GM13976 (cell line): ENCODE measurements around the gene KLF14.

Source experiments
- DNase-seq: peaks from one replicate; pipeline ENCODE4 v3.0.0; 2012; ENCODE audit warnings: low spot score
- in situ Hi-C: fragments of 300-500 bp; cut with MboI; formaldehyde crosslinking; loops from one replicate; pipeline ENCODE4 v1.12.0; 2022; ENCODE audit warnings: low sequenced_read_pairs, mixed read lengths, inconsistent platforms; ENCODE audit not compliant: unreplicated experiment
- TF ChIP-seq, protein P1 (sequence below): IDR thresholded peaks from 2 replicates; pipeline ENCODE4 v1.5.1; 2012; ENCODE audit warnings: borderline replicate concordance, mild to moderate bottlenecking; ENCODE audit not compliant: insufficient read depth; ENCODE audit errors: extremely low read depth, missing control alignments, control extremely low read depth

KLF14 gene

DNA sequence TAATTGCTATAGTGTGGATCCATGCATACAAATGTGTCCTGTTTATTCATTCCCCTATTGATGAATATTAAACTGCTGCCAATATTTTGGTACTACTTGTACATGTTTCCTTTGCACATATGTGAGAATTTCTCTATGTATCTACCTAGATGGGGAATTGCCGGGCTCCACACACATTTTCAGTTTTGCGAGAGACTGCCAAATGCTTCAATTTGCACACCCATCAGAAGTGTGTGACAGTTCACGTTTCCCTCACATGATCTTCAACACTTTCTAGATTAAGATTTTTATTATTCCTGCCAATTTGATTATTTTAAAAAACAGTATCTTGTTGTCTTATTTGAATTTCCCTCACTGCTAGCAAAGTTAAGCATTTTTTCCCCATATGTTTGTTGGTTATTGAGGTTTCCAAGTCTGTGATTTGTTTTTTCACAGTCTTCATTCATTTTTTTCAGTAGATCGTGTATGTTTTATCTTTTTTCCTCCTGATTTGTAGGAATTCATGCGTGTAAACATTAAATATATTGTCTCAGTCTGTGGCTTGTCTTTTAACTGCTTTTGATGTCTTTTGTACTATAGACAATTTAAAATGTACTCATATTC lies 2.4 kb upstream of the KLF14 start:
- TF ChIP-seq, protein P1, sequence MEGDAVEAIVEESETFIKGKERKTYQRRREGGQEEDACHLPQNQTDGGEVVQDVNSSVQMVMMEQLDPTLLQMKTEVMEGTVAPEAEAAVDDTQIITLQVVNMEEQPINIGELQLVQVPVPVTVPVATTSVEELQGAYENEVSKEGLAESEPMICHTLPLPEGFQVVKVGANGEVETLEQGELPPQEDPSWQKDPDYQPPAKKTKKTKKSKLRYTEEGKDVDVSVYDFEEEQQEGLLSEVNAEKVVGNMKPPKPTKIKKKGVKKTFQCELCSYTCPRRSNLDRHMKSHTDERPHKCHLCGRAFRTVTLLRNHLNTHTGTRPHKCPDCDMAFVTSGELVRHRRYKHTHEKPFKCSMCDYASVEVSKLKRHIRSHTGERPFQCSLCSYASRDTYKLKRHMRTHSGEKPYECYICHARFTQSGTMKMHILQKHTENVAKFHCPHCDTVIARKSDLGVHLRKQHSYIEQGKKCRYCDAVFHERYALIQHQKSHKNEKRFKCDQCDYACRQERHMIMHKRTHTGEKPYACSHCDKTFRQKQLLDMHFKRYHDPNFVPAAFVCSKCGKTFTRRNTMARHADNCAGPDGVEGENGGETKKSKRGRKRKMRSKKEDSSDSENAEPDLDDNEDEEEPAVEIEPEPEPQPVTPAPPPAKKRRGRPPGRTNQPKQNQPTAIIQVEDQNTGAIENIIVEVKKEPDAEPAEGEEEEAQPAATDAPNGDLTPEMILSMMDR: no peak
- in situ Hi-C loops: no loop called here
- no peak for DNase-seq

DNA sequence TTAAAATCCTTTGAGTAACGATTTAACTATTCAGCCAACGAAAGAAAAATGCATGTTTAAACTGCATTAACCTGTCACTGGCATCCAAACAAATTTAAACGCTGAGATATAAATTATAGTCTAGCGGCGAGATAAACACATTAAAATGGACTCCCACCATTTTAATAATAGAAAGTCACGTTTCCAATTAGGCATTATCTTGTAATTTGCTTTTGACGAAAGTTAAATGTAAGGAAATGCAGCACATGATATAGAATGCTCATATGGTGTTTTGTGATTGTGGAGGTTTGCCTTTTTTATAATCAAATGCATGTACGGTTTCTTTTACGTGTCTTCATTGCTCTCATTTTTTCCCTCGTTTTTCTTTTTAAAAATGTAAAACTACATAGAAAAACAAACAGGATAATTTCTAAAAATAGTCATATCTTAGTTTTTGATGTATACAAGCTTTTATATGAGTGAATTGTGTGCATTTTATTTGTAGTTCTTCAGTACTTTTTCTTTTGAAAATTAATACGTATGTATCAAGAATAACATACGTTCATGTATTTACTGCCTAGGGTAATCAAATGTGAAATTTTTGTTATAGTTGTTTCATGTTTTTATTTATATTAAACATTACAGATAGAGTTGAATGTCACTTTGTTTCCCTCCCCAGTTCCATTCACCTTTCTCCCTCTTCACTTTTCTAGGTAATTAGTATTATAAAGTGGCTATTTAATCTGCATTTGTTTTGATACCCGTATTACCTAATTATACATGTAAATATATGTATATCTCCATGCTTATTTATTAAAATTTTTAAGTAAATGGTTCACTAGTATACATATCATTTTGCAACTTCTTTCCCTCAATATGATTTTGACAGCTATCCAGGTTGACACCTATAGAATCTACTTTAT lies 1.1 kb upstream of the KLF14 start:
- in situ Hi-C loops: no loop called here
- no peak for DNase-seq
- TF ChIP-seq, protein P1: no peak

DNA sequence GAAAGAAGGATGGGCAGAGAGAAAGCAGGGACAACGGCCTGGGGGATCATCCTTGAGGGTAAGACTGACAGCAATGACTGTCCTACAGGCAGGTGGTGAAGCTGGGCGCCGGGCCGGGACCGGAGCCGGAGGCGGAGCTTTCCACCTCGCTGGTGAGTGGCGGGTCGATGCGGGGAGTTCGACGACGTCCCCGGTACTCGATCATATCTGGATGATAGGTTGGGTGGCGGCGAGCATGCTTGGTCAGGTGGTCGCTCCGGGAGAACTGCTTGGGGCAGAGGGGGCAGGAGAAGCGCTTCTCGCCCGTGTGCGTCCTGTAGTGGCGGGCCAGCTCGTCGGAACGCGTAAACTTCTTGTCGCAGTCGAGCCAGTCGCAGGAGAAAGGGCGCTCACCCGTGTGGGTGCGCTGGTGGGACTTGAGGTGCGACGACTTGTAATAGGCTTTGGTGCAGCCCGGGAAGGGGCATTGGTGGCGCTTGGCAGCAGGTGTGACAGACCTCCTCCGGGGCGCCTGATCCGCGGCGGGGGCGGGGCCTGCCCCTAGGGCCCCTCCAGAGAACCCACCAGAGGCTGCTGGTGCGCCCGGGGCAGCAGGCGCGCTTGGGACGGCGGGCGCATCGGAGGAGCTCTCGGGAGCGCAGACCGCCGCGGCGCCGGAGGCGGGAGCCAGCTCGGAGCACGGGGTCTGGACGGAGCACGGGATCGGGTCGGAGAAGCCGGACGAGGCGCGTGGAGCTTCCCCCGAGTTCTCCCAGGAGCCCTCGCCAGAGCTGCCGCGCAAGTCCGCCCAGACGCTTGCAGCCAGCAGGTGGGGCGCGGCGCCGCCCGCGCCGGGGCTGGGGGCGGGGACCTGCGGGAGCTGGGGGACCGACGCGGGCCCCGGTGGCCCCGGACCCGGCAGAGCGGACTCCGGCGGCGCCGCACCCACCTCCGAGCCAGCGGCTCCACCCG lies 752 bp downstream of the KLF14 start:
- in situ Hi-C loops: no loop called here
- no peak for DNase-seq
- TF ChIP-seq, protein P1: peak; percentile 42

DNA sequence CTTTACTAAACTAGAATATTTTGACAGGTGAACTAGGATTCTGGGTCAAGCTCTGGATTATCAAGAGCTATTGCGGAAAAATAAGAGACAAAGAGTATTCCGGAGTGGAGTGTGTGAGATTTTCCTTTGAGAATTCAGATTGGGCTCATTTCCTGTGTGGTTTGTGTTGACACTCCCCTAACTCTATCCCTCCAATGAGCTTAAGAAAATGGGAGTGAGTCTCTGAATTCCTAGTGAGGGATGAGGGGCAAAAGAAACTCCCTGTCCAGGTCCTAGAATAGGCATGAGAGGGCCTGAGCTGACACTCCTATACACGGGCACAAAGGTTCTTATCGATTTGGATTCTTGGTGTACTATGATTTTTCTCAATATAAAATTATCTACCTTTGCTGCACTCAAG lies 10.2 kb downstream of the KLF14 start:
- in situ Hi-C loops: no loop called here
- TF ChIP-seq, protein P1: no peak
- no peak for DNase-seq

DNA sequence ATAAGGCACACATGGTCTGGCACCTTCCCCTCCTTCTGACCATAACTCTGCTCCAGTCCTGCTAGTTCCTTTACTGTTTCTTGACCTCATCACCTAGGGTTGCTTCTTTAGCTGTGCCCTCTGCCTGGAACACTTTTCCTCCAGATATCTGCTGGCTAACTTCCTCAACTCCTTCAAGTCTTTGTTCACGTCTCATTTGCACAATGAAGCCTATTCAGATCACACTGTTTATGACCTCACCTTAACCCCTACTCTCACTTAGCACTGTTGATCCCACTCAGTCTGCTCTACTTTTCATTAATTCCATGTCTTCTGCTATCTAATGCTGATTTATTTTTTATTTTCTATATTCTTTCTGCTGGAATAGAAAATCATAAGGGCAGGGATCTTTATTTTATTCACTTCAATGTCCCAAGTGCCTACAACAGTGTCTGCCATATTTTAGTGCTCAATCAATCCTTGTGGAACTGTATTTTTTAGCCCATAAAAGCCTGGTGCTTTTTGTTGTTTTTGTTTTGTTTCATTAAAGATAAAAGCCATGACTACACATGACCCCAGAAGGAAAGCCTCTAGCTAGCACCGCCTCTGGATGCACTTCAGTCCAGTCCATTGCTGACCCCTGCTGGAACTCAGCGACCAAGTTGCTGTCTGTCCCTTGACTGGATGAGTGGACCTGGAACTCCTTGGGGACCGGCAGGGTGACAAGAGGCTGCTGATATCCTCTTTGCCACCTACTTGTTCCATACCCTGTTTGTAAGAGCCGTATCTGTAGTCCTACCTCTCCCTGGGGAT lies 12.3 kb downstream of the KLF14 start:
- in situ Hi-C loops: no loop called here
- peak; percentile 25 for DNase-seq
- TF ChIP-seq, protein P1: no peak
